CD8-positive, alpha-beta memory T cell (primary cell): Measurements from ENCODE around the gene GPD2. TPM values are rescaled to one million over a fixed set of nuclear protein-coding genes. Genes with fewer than 3 reads are reported as not detected.

ENCODE experiments used
- CTCF ChIA-PET: fragments of 350-600 bp; sonication (Branson Sonifier 250); formaldehyde crosslinking; loops from one replicate; lab custom pipeline; 2021; ENCODE audit warnings: antibody characterized with exemption; lab: Charles Lee
- POLR2A ChIA-PET: fragments of 350-600 bp; sonication (Branson Sonifier 250); formaldehyde crosslinking; loops from one replicate; lab custom pipeline; 2021; ENCODE audit warnings: antibody characterized with exemption; lab: Charles Lee
- DNase-seq, 5 donors: peaks; one replicate each; pipeline versions ENCODE4 v3.0.0 to v3.0.0-alpha.2; 2020 to 2022; ENCODE audit warnings: mixed read lengths in 1 of 5
- H3K27ac ChIP-seq: one replicate; pipeline ENCODE4 v1.7.0; 2013; ENCODE audit warnings: low read depth, mild to moderate bottlenecking, low read length, moderate library complexity
- H3K27me3 ChIP-seq: 2 replicates; pipeline ENCODE4 v1.7.0; 2013; ENCODE audit warnings: low read length, mild to moderate bottlenecking; ENCODE audit not compliant: insufficient read depth, poor library complexity, severe bottlenecking
- H3K36me3 ChIP-seq: 2 replicates; pipeline ENCODE4 v1.7.0; 2013; ENCODE audit warnings: mild to moderate bottlenecking, low read length, moderate library complexity; ENCODE audit not compliant: insufficient read depth
- H3K4me1 ChIP-seq: 2 replicates; pipeline ENCODE4 v1.7.0; 2013; ENCODE audit warnings: mild to moderate bottlenecking, low read length, moderate library complexity; ENCODE audit not compliant: insufficient read depth
- H3K4me3 ChIP-seq: 2 replicates; pipeline ENCODE4 v1.7.0; 2013; ENCODE audit warnings: mild to moderate bottlenecking, low read length
- H3K9me3 ChIP-seq: 2 replicates; pipeline ENCODE4 v1.7.0; 2013; ENCODE audit warnings: mild to moderate bottlenecking, low read length
- H3K27ac Mint-ChIP-seq, 8 donors: one replicate each; pipeline ENCODE4 v1.8.0; 2020 to 2021; ENCODE audit warnings: mixed read lengths in 8 of 8, mild to moderate bottlenecking in 6 of 8, inconsistent platforms in 3 of 8, moderate library complexity in 3 of 8
- H3K27me3 Mint-ChIP-seq, 2 donors: one replicate each; pipeline ENCODE4 v1.8.0; 2020 to 2021; ENCODE audit warnings: mixed read lengths in 2 of 2, mild to moderate bottlenecking in 1 of 2, moderate library complexity in 1 of 2
- H3K36me3 Mint-ChIP-seq, 3 donors: one replicate each; pipeline ENCODE4 v1.8.0; 2020 to 2021; ENCODE audit warnings: mixed read lengths in 3 of 3, inconsistent platforms in 1 of 3, mild to moderate bottlenecking in 1 of 3
- H3K4me1 Mint-ChIP-seq, 3 donors: one replicate each; pipeline ENCODE4 v1.8.0; 2020 to 2021; ENCODE audit warnings: mixed read lengths in 3 of 3, inconsistent platforms in 1 of 3, mild to moderate bottlenecking in 1 of 3
- H3K4me3 Mint-ChIP-seq, 7 donors: one replicate each; pipeline ENCODE4 v1.8.0; 2020 to 2021; ENCODE audit warnings: mixed read lengths in 7 of 7, mild to moderate bottlenecking in 6 of 7, moderate library complexity in 4 of 7, inconsistent platforms in 2 of 7
- H3K9me3 Mint-ChIP-seq, 5 donors: one replicate each; pipeline ENCODE4 v1.8.0; 2020 to 2022; ENCODE audit warnings: mixed read lengths in 5 of 5, mild to moderate bottlenecking in 3 of 5, moderate library complexity in 2 of 5, inconsistent platforms in 1 of 5
- polyA plus RNA-seq: library from polyadenylated mRNA; unstranded; fragments of 300-500 nt; fragmentation: Illumina TruSeq; gene quantifications from one replicate; pipeline ENCODE4 v1.2.3, GENCODE V29; 2021
- total RNA-seq, 2 experiments: library from RNA; stranded (reverse); gene quantifications; one replicate each; pipeline ENCODE4 v1.2.3, GENCODE V29; 2021

GPD2 gene
- total and polyA plus RNA-seq, 3 experiments from 2014 or later: 10.1 to 44.3 (median 38.9) TPM

GRCh38 chr2:156626931-156627330, 190.8 kb downstream of the GPD2 start:
- H3K27ac Mint-ChIP-seq: no peak overlapping the region
- ChIA-PET CTCF (no interaction called here), POLR2A (no interaction called here)
- H3K36me3 Mint-ChIP-seq: no peaks in the 10 kb centered on the region
- no peaks in the 10 kb centered on the region for H3K36me3 ChIP-seq
- H3K4me1 ChIP-seq: no peaks in the 10 kb centered on the region
- no peak for DNase-seq
- no peaks in the 10 kb centered on the region for H3K4me1 Mint-ChIP-seq
- no peak overlapping the region for H3K4me3 ChIP-seq
- H3K27ac ChIP-seq: no peak overlapping the region
- peaks cover 0 to 8% (median 5%) of the 10 kb centered on the region in 5 donors for H3K9me3 Mint-ChIP-seq
- H3K9me3 ChIP-seq: no peaks in the 10 kb centered on the region
- no peak overlapping the region for H3K4me3 Mint-ChIP-seq
- no peaks in the 10 kb centered on the region for H3K27me3 ChIP-seq
- H3K27me3 Mint-ChIP-seq: peaks cover 6 to 30% of the 10 kb centered on the region in 2 donors

- H3K9me3 ChIP-seq: no peaks in the 10 kb centered on the region
- Mint-ChIP-seq H3K9me3 (no peaks in the 10 kb centered on the region), H3K36me3 (no peaks in the 10 kb centered on the region), H3K27ac (no peak overlapping the region), H3K4me1 (no peaks in the 10 kb centered on the region), H3K27me3 (peaks cover 1 to 32% of the 10 kb centered on the region in 2 donors), H3K4me3 (no peak overlapping the region)
- POLR2A ChIA-PET: no interaction called here
- CTCF ChIA-PET: no interaction called here
- DNase-seq: no peak
- H3K36me3 ChIP-seq: no peaks in the 10 kb centered on the region
- no peak overlapping the region for H3K4me3 ChIP-seq
- H3K27me3 ChIP-seq: no peaks in the 10 kb centered on the region
- H3K27ac ChIP-seq: no peak overlapping the region
- H3K4me1 ChIP-seq: no peaks in the 10 kb centered on the region
These were observed 194.6 kb downstream of the GPD2 start for GRCh38 chr2:156630579-156631337.

- no peak overlapping the region for H3K4me3 ChIP-seq
- no peaks in the 10 kb centered on the region for H3K4me1 Mint-ChIP-seq
- peaks cover 2 to 4% (median 3%) of the 10 kb centered on the region in 5 donors for H3K9me3 Mint-ChIP-seq
- ChIA-PET POLR2A (no interaction called here), CTCF (no interaction called here)
- no peak overlapping the region for H3K27ac ChIP-seq
- H3K27me3 Mint-ChIP-seq: peaks cover 7 to 30% of the 10 kb centered on the region in 2 donors
- no peaks in the 10 kb centered on the region for H3K4me1 ChIP-seq
- peaks cover 0 to 5% (median 0%) of the 10 kb centered on the region in 3 donors for H3K36me3 Mint-ChIP-seq
- no peak for DNase-seq
- H3K36me3 ChIP-seq: no peaks in the 10 kb centered on the region
- H3K27me3 ChIP-seq: no peaks in the 10 kb centered on the region
- H3K9me3 ChIP-seq: no peaks in the 10 kb centered on the region
- H3K27ac Mint-ChIP-seq: no peak overlapping the region
- H3K4me3 Mint-ChIP-seq: no peak overlapping the region
These were observed 199.5 kb downstream of the GPD2 start for GRCh38 chr2:156635646-156636045.

Other genes starting within 250 kb of the GPD2 start
- 10 to 100 TPM; 19.7 to 21.9 TPM for gene NR4A2, start 103.7 kb upstream of the GPD2 start, total RNA-seq
- gene NR4A2, start 103.7 kb upstream of the GPD2 start, polyA plus RNA-seq: 25.5 TPM